Upper lobe of right lung (tissue), 1 donor: ENCODE results near the gene FAM72B. TPM values are rescaled to one million over a fixed set of nuclear protein-coding genes. Genes with fewer than 3 reads are reported as not detected.
"Not testable (repeated sequence)": the region's sequence is repeated elsewhere in the genome, so short reads cannot be mapped to it uniquely, and the experiment has no call there.

Experiments
- ATAC-seq: fragments of 200-7000 bp; cut with Tn5 transposase; one replicate; pipeline ENCODE4 v1.9.1; 2020; ENCODE audit warnings: mild to moderate bottlenecking, moderate library complexity
- DNase-seq: peaks from one replicate; pipeline ENCODE4 v3.0.0-alpha.2; 2020
- H3K27ac ChIP-seq: fragments of 200-600 bp; one replicate; pipeline ENCODE4 v1.8.0; 2022
- H3K27me3 ChIP-seq: fragments of 200-600 bp; one replicate; pipeline ENCODE4 v1.8.0; 2022; ENCODE audit warnings: mild to moderate bottlenecking
- H3K36me3 ChIP-seq: fragments of 200-600 bp; one replicate; pipeline ENCODE4 v1.8.0; 2022
- H3K4me1 ChIP-seq: fragments of 200-600 bp; one replicate; pipeline ENCODE4 v1.8.0; 2022
- H3K4me3 ChIP-seq: fragments of 200-600 bp; one replicate; pipeline ENCODE4 v1.8.0; 2022; ENCODE audit warnings: mild to moderate bottlenecking
- H3K9me3 ChIP-seq: fragments of 200-600 bp; one replicate; pipeline ENCODE4 v1.8.0; 2022
- intact Hi-C: fragments of 100-400 bp; cut with DNase I; formaldehyde crosslinking; loops from one replicate; pipeline ENCODE4 v1.11.0; 2022
- total RNA-seq: library from RNA; stranded (reverse); fragmentation: NEBNext Ultra II Directional; extraction: Animal tissue kit (Norgen Biotek cat#: 25700); gene quantifications from one replicate; pipeline ENCODE4 v1.2.1, GENCODE V29; 2021
- donor health status: DM: no; HTN: yes; CAD: no; lungs with severe emphysema.

The FAM72B gene
- total RNA-seq, 1 donor from 2014 or later, result 0.55 TPM

- intact Hi-C loops, H3K36me3 ChIP-seq, DNase-seq, H3K27ac ChIP-seq, ATAC-seq, H3K27me3 ChIP-seq, H3K4me1 ChIP-seq, H3K9me3 ChIP-seq, H3K4me3 ChIP-seq: not testable (repeated sequence)
Measured at GRCh38 chr1:121208375-121208774, 24.2 kb upstream of the FAM72B start.

GRCh38 chr1:121207328-121207727, 23.2 kb upstream of the FAM72B start:
- intact Hi-C loops, H3K27me3 ChIP-seq, H3K36me3 ChIP-seq, H3K27ac ChIP-seq, H3K4me3 ChIP-seq, DNase-seq, H3K9me3 ChIP-seq, H3K4me1 ChIP-seq: not testable (repeated sequence)
- peak; percentile 22 for ATAC-seq

GRCh38 chr1:121205786-121206711, 21.9 kb upstream of the FAM72B start:
- DNase-seq, H3K27ac ChIP-seq, intact Hi-C loops, H3K9me3 ChIP-seq, H3K4me1 ChIP-seq, ATAC-seq, H3K36me3 ChIP-seq, H3K4me3 ChIP-seq, H3K27me3 ChIP-seq: not testable (repeated sequence)

- intact Hi-C loops, H3K27ac ChIP-seq, ATAC-seq, H3K27me3 ChIP-seq, H3K4me1 ChIP-seq, H3K9me3 ChIP-seq, H3K36me3 ChIP-seq, H3K4me3 ChIP-seq, DNase-seq: not testable (repeated sequence)
Measured at GRCh38 chr1:121202986-121203385, 18.8 kb upstream of the FAM72B start.

- H3K36me3 ChIP-seq, H3K27me3 ChIP-seq, H3K4me3 ChIP-seq, H3K27ac ChIP-seq, H3K9me3 ChIP-seq, H3K4me1 ChIP-seq, intact Hi-C loops, DNase-seq: not testable (repeated sequence)
- peak; percentile 79 for ATAC-seq
Measured at GRCh38 chr1:121200985-121201981, 17.1 kb upstream of the FAM72B start.

GRCh38 chr1:121200232-121200631, 16.1 kb upstream of the FAM72B start:
- H3K27ac ChIP-seq, DNase-seq, H3K9me3 ChIP-seq, H3K27me3 ChIP-seq, H3K4me3 ChIP-seq, H3K36me3 ChIP-seq, H3K4me1 ChIP-seq, intact Hi-C loops: not testable (repeated sequence)
- peak; percentile 80 for ATAC-seq

- H3K36me3 ChIP-seq, H3K27ac ChIP-seq, DNase-seq, ATAC-seq, H3K27me3 ChIP-seq, H3K4me1 ChIP-seq, H3K9me3 ChIP-seq, intact Hi-C loops, H3K4me3 ChIP-seq: not testable (repeated sequence)
Measured at GRCh38 chr1:121199763-121200162, 15.6 kb upstream of the FAM72B start.

DNA sequence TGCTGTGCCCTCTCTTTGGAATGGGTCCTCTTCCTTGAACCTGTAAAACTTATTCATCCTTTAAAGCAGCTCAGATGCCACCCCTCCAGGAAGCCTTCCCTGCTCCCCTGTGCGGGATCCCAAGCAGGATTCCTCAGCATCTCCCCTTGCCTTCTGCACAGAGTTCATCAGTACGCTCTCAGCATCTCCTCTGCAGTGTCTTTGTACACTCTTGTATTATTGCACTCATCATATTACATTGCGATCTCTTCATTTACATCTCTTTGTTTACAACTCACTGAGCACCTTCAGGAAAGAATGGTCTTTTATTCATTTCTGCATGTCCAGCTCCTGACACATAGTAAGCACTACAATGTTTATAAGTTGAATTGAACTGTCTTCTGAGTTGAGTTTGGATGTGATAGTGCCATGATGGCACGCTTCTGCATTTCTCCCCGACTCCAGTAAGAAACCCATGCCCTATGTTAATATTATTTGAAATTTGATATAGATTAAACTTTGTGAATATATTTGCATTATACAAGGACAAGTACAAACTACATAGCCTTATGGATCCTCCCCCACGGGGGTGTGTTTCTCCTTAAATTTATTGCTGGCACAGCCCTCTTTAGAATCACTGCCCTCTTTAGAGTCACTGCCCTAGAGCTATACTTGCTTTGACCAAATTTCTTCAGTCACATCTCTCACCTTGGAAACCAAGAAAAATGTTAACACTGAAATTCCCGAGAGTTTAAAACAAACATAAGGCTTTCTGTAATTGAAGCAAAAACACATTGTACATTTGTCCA, 13.1 kb upstream of the FAM72B start:
- H3K36me3 ChIP-seq, H3K27ac ChIP-seq, H3K27me3 ChIP-seq, ATAC-seq, H3K4me3 ChIP-seq, DNase-seq, intact Hi-C loops, H3K9me3 ChIP-seq, H3K4me1 ChIP-seq: not testable (repeated sequence)

GRCh38 chr1:121192512-121192911, 8.4 kb upstream of the FAM72B start:
- intact Hi-C loops, H3K27me3 ChIP-seq, H3K36me3 ChIP-seq, H3K9me3 ChIP-seq, H3K4me3 ChIP-seq, DNase-seq, ATAC-seq, H3K27ac ChIP-seq, H3K4me1 ChIP-seq: not testable (repeated sequence)

- intact Hi-C loops, H3K27me3 ChIP-seq, H3K4me3 ChIP-seq, DNase-seq, H3K9me3 ChIP-seq, H3K27ac ChIP-seq, H3K36me3 ChIP-seq, ATAC-seq, H3K4me1 ChIP-seq: not testable (repeated sequence)
Measured at GRCh38 chr1:121187914-121188313, 3.8 kb upstream of the FAM72B start.

- H3K27me3 ChIP-seq, H3K4me1 ChIP-seq, H3K36me3 ChIP-seq, H3K4me3 ChIP-seq, H3K27ac ChIP-seq, ATAC-seq, DNase-seq, intact Hi-C loops, H3K9me3 ChIP-seq: not testable (repeated sequence)
Measured at GRCh38 chr1:121186191-121186590, 2.1 kb upstream of the FAM72B start.

DNA sequence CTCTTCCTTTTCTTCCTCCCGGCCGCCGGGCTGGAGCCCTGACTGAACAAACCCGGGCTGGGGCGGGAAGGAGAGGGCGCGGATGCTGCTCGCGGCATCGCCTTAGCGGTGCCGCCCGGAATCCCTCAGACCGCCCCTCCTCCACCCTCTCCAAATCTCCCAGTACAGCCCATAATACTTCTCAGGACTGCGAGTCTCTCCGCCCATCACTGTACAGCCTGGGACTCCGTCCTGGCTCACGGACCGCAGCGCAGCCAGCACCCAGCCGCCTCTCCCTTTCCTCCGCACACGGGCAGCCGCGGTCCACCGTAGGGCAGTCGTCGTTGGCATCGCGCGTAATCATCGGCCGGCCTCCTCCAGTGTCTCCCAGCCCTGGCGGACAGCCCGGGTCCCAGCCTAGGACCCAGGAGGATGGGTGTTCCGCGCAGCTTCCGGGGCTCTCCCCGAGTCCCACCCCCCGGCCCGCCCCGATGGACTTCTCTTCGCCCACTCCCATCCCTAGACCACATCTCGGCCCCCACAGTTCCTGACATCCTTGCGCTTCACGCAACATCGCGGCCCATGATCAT, 1.1 kb upstream of the FAM72B start:
- DNase-seq (peak; percentile 65), ATAC-seq (peak; percentile 44)
- H3K9me3 ChIP-seq, H3K27me3 ChIP-seq, intact Hi-C loops, H3K4me1 ChIP-seq, H3K36me3 ChIP-seq: not testable (repeated sequence)
- H3K27ac ChIP-seq, result peak overlapping the region; percentile 55
- peak overlapping the region; percentile 49 for H3K4me3 ChIP-seq

GRCh38 chr1:121183867-121184266, 273 bp downstream of the FAM72B start:
- H3K9me3 ChIP-seq, H3K36me3 ChIP-seq, H3K4me1 ChIP-seq, H3K27me3 ChIP-seq, DNase-seq, ATAC-seq, H3K27ac ChIP-seq, intact Hi-C loops: not testable (repeated sequence)
- H3K4me3 ChIP-seq, result peak overlapping the region; percentile 40
